Upper lobe of left lung (tissue), 4 donors: ENCODE measurements around the gene URGCP.

Experiments used
- POLR2AphosphoS5 ChIP-seq, 2 donors: sonication (generic); formaldehyde crosslinking; IDR thresholded peaks; one replicate each; pipeline ENCODE4 v1.5.1; 2017; ENCODE audit warnings: antibody characterized with exemption in 2 of 2
- TF ChIP-seq, protein P1 (sequence below), 6 experiments: fragments of 450-650 bp in 4 of 6; fragments of 200-600 bp in 2 of 6; sonication (generic) in 2 of 6; IDR thresholded peaks; one replicate each; pipeline ENCODE4 v1.5.1; 2016 to 2019; ENCODE audit warnings: antibody characterized with exemption in 6 of 6

GRCh38 chr7:43926798-43927123, 20.4 kb upstream of the URGCP start:
- TF ChIP-seq, protein P1, sequence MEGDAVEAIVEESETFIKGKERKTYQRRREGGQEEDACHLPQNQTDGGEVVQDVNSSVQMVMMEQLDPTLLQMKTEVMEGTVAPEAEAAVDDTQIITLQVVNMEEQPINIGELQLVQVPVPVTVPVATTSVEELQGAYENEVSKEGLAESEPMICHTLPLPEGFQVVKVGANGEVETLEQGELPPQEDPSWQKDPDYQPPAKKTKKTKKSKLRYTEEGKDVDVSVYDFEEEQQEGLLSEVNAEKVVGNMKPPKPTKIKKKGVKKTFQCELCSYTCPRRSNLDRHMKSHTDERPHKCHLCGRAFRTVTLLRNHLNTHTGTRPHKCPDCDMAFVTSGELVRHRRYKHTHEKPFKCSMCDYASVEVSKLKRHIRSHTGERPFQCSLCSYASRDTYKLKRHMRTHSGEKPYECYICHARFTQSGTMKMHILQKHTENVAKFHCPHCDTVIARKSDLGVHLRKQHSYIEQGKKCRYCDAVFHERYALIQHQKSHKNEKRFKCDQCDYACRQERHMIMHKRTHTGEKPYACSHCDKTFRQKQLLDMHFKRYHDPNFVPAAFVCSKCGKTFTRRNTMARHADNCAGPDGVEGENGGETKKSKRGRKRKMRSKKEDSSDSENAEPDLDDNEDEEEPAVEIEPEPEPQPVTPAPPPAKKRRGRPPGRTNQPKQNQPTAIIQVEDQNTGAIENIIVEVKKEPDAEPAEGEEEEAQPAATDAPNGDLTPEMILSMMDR (IDR thresholded peaks at IDR 0.05) = peak in 1 of 6 experiments; percentile 1
- TF ChIP-seq POLR2AphosphoS5 (IDR thresholded peaks at IDR 0.05) = no peak
